Measurements from ENCODE around the gene STRA6. TPM values are rescaled to one million over a fixed set of nuclear protein-coding genes. Genes with fewer than 3 reads are reported as not detected.

The STRA6 gene
- total RNA-seq, 2 donors from 2014 or later = 0.77 to 1.8 TPM

- H3K4me1 ChIP-seq (replicated peaks) = peaks cover 5% of the 10 kb centered on the region
- 79% methylated on average over 4 of the region's 4 CpGs for WGBS
- no peaks in the 10 kb centered on the region for H3K36me3 ChIP-seq
- H3K27ac ChIP-seq = no peak overlapping the region
- H3K9me3 ChIP-seq = no peaks in the 10 kb centered on the region
- no peak for TF ChIP-seq CTCF (IDR thresholded peaks at IDR 0.05)
- intact Hi-C loops (cut with DNase I) = no loop called here
- H3K27me3 ChIP-seq (replicated peaks; ENCODE audit: insufficient read depth) = peaks cover 2% of the 10 kb centered on the region
- no peak for DNase-seq (ENCODE audit: low spot score)
- no peak overlapping the region for H3K4me3 ChIP-seq
Measured at GRCh38 chr15:74240897-74241614, 38.5 kb upstream of the STRA6 start.

GRCh38 chr15:74240002-74240568, 37.5 kb upstream of the STRA6 start:
- WGBS = 3% methylated on average over 5 of the region's 5 CpGs
- peak; percentile 91 for TF ChIP-seq POLR2AphosphoS5 (IDR thresholded peaks at IDR 0.05)
- TF ChIP-seq POLR2A (IDR thresholded peaks at IDR 0.05) = no peak
- TF ChIP-seq CTCF (IDR thresholded peaks at IDR 0.05) = peak in 2 of 4 experiments; percentile 67 to 74
- DNase-seq (ENCODE audit: low spot score) = peak; percentile 86
- H3K36me3 ChIP-seq = no peaks in the 10 kb centered on the region
- H3K27ac ChIP-seq = peak overlapping the region in 1 of 2 donors; percentile 0
- H3K9me3 ChIP-seq = no peaks in the 10 kb centered on the region
- no peak overlapping the region for H3K4me3 ChIP-seq
- peaks cover 5% of the 10 kb centered on the region for H3K4me1 ChIP-seq (replicated peaks)
- intact Hi-C loops (cut with DNase I) = no loop called here
- peaks cover 2% of the 10 kb centered on the region for H3K27me3 ChIP-seq (replicated peaks; ENCODE audit: insufficient read depth)

- Histone ChIP-seq H3K27ac (no peak overlapping the region), H3K4me3 (no peak overlapping the region), H3K9me3 (no peaks in the 10 kb centered on the region), H3K36me3 (no peaks in the 10 kb centered on the region), H3K27me3 (replicated peaks; ENCODE audit: insufficient read depth) (no peaks in the 10 kb centered on the region), H3K4me1 (replicated peaks) (peaks cover 5% of the 10 kb centered on the region)
- TF ChIP-seq POLR2A (IDR thresholded peaks at IDR 0.05) = no peak
- no peak for TF ChIP-seq POLR2AphosphoS5 (IDR thresholded peaks at IDR 0.05)
- TF ChIP-seq CTCF (IDR thresholded peaks at IDR 0.05) = no peak
- intact Hi-C loops (cut with DNase I) = no loop called here
- DNase-seq (ENCODE audit: low spot score) = no peak
- 69% methylated on average over 6 of the region's 6 CpGs for WGBS
Measured at GRCh38 chr15:74239051-74239705, 36.6 kb upstream of the STRA6 start.

GRCh38 chr15:74235962-74236361, 33.4 kb upstream of the STRA6 start, which contains the start of gene CCDC33:
Gene CCDC33, plus strand, starts transcription at chr15:74236326. Its CDS starts 394 bp downstream, at chr15:74236720.
- DNase-seq (ENCODE audit: low spot score) = no peak
- TF ChIP-seq POLR2A (IDR thresholded peaks at IDR 0.05) (no peak), CTCF (IDR thresholded peaks at IDR 0.05) (no peak), POLR2AphosphoS5 (IDR thresholded peaks at IDR 0.05) (no peak)
- Histone ChIP-seq H3K4me3 (no peak within 1 kb of the TSS), H3K36me3 (no peaks in the 10 kb centered on the region), H3K27me3 (replicated peaks; ENCODE audit: insufficient read depth) (no peaks in the 10 kb centered on the region), H3K27ac (no peak within 1 kb of the TSS), H3K4me1 (replicated peaks) (peaks cover 5% of the 10 kb centered on the region), H3K9me3 (no peaks in the 10 kb centered on the region)
- intact Hi-C loops (cut with DNase I) = no loop called here
- 51% methylated on average over 6 of the region's 6 CpGs for WGBS

Measured in prostate gland (tissue), 2 donors.